C4-2B (cell line): Measurements from ENCODE around the gene MAPK8IP1.

Experiments
- CTCF ChIP-seq: fragments of 450-650 bp; conservative IDR thresholded peaks from 2 replicates; pipeline ENCODE4 v1.5.1; 2017; ENCODE audit warnings: mild to moderate bottlenecking
- ZFX ChIP-seq: fragments of 450-650 bp; IDR thresholded peaks from 2 replicates; pipeline ENCODE4 v1.6.1; 2017

- no peak for TF ChIP-seq CTCF
- peak; percentile 71; the same call in 1 of the 2 replicates for TF ChIP-seq ZFX
Observed at GRCh38 chr11:45846974-45847910, 38.2 kb upstream of the MAPK8IP1 start, which contains the start of gene CRY2.
